Stimulated activated CD8-positive, alpha-beta memory T cell treated with anti-CD3 and anti-CD28 coated beads, Interleukin-4, amount 100 ng/mL, for 4 hours (primary cell): ENCODE data around the gene ADIPOR2.
"Not testable (repeated sequence)": the region's sequence is repeated elsewhere in the genome, so short reads cannot be mapped to it uniquely, and the experiment has no call there.

Source experiments
- DNase-seq, 2 donors: peaks; one replicate each; pipeline ENCODE4 v3.0.0-alpha.2; 2020; ENCODE audit warnings: low read depth in 2 of 2, low spot score in 1 of 2

Gene ADIPOR2

DNA sequence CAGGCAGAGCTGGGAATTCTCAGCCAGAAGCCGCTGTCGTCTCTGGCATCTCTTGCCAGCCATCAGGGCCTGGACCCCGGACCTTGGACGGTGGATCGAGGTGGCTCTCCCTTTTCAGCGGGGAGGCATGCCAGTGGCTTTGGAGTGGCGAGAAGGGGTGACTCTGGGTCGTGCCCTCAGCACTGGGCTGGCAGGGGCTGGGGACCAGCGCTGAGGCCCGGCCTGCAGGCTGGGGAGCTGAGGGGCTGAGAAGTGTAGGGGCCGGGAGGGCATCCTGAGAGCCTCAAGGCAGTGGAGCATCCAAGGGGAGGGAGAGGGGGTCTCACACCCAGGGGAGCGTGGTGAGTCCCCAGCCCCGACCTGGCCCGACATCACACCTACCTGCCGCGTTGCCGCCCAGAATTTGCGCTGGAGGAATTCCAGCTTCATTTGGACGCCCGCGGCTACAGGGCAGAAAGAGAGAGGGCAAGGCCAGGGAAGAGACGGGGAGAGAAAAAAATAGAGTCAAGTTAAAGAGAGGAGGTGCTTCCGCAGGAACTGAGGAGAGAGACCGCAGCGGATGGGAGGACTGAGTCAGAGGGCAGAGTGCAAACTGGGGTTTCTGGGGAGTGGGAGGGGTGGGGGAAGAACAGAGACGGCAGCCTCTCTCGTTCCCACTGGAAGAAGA, 120.5 kb downstream of the ADIPOR2 start:
- peak in 1 of 2 donors; percentile 31 for DNase-seq

GRCh38 chr12:1811948-1812291, 121.0 kb downstream of the ADIPOR2 start:
- no peak for DNase-seq

GRCh38 chr12:1812650-1813302, 121.9 kb downstream of the ADIPOR2 start:
- no peak for DNase-seq

DNA sequence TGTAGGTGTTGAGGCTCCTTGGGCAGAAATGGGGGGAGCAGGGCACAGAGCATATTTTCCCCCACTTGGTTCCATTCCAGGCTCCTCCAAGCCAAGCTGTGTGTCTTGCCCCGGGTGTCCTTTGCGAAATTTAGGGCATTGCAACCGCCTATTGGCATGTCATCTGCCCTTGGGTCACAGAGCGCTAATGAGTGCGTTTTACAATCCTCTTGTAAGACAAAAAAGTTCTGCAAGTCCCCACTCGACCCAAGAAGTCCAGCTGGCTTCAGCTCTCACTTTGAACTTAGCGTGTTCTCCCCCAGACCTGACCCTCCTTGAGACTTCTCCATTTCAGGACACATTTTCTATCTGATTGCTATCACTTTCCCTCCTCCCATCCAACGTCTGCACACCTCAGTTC, 123.4 kb downstream of the ADIPOR2 start:
- no peak for DNase-seq

DNA sequence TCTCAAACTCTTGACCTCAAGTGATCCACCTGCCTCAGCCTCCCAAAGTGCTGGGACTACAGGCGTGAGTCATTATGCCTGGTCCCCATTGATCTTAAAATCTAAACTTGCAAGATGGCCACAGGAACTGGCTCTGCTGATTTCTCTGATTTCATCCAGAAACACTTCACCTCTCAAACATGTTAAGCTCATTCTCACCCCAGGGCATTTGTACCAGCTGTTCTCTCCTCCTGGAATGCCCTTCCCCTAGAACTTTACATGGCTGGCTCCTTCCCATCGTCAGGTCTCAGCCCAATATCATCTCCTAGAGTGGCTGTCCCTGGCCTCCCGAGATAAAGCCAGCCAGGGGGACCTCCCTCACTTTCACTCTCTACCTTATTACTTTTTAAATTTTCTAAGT, 124.2 kb downstream of the ADIPOR2 start:
- no peak for DNase-seq

DNA sequence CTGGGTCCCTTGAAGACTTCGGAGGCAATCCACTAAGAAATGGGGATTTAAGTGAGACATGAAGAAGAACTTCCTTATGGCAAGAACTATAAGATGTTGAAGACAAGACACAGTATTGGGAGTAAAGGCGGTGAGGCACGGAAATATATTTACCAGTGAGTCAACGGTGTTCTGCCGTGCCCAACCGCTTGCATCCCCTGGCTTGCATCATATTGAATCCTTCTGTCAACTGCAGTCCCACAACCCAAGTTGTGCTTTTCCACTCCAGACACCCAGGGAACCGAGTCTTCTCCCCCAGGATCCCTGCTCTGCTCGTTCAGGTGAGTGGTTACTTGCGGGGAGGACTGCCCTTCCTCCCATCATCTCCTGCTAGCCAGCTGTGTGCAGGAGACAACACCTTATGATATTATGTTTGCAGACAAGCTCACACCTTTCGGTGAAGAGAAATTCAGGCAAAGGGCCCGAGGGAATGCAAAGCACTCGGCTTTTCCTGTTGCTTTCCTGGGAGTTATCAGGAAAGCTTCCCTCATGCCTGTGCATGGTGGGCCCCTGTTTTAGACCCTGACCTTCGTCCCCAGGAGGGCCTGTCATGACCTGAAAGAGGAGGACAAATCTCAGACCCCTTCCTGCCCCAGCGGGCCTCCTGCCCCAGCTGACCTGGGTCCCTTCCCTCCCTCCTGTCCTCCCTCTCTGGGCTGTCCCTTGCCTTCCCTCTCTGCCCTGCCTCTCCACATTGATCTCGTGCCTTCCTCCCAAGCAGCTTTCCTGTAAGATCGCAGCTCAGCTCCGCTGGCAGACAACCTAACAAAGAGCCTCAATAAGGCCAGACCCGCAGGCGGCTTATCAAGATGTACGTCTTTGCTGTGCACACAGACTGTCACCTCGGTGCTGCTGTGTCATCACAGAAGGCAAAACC, 125.2 kb downstream of the ADIPOR2 start:
- no peak for DNase-seq

- DNase-seq = no peak
Measured at GRCh38 chr12:1816730-1817348, 126.0 kb downstream of the ADIPOR2 start.

GRCh38 chr12:1817928-1818327, 127.1 kb downstream of the ADIPOR2 start:
- not testable (repeated sequence) for DNase-seq

GRCh38 chr12:1819050-1819449, 128.2 kb downstream of the ADIPOR2 start:
- DNase-seq = no peak

DNA sequence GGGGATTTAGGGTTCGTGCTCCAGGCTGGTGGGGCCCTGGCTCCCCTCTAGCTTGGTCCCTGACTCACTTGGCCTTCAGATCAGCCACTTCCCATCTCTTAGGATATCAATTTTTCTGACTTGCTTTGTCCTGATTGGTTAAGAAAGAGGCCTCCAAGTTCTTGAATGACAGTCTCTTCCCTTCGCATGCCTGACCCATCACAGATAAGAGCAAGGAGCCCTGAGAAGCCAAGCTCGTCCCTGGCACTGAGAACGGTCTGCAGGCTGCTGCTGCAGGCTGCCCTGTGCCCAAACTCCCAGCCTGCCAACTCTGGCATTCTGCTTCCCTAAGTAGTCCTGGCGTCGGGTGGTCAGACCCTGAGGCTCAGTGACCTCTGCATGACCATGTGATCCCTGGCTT, 128.7 kb downstream of the ADIPOR2 start:
- no peak for DNase-seq

GRCh38 chr12:1820191-1820895, 129.5 kb downstream of the ADIPOR2 start, which contains the start of gene LRTM2:
Gene LRTM2, plus strand, starts transcription at chr12:1820565. Its CDS starts 7,584 bp downstream, at chr12:1828149.
- DNase-seq = no peak

DNA sequence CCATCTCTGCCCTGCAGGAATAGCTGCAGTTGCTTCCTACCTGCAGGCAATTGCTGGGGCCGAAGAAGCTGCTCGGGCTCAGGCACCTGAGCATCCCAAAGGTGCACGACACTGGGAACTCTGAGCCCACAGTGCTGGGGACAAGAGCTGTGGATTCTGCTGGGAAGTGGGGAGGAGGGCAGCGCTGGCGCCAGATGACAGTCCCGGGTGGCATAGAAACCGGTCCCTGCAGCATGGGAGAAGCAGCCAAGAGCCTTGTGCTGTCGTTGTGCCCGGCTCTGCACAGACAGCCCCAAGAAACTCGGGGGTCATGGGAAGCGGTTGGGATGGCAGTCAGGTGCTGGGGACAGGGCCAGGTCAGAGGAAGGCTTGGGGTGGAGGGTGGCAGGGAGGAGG, 130.0 kb downstream of the ADIPOR2 start:
- no peak for DNase-seq

- no peak for DNase-seq
Measured at GRCh38 chr12:1821805-1822204, 130.9 kb downstream of the ADIPOR2 start.

DNA sequence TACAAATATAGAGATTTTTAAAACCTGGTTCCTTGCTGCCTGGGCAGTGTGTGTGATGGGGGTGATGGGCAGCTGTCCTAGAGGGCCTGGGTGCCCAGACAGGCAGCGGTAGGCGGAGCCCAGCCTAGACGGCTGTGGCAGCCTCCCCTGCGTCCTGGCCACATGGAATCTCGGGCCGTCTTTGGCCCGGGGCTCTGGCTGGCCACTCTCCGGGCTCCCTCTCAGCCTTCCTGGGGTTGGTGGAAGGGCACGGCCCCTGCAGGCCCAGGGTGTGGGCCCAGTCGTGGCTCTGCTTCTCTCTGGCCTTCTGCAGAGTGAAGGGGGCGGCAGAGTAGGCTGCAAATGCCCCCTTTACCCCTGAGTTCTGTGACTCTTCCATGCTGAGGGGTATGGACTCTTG, 131.8 kb downstream of the ADIPOR2 start:
- DNase-seq = no peak

DNA sequence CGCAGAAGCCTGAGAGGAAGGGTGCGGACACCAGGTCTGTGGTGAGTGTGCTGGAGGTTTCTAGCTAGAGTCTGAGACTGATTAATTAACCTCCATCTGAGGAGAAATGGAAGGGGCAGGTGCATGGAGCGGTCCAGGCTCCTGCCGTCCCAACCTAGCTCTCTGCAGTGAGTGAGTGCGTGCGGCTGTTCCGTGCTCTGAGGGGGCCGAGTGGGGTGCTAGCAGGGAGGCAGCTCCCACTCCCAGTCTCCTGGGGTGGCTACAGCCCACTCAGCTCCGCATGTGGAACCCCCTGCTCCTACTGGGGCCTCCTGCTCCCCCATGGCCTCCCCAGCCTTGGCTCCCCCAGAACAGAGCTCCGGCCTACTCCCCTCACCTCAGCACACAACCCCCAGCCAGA, 132.4 kb downstream of the ADIPOR2 start:
- no peak for DNase-seq

- DNase-seq = no peak
Measured at GRCh38 chr12:1825382-1826102, 134.7 kb downstream of the ADIPOR2 start.

DNA sequence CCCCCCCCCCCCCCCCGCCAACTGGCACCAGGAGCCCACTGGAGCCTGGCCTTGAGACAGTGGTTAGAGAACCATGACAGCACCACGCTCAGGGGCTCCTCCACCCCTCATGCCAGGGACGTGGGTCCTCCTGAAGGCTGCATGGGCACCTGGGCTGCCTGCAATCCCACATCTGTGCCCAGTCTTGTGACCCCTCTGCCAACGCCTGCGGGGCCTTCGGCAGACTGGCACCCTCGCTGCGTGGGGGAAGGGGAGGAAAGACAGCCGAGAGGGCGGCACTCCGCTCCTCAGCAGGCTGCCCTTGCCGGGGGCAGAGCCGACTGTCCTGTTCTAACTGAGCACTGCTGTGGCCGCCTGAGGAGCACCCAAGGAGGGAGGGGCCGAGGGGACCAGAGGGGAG, 135.5 kb downstream of the ADIPOR2 start:
- no peak for DNase-seq

DNA sequence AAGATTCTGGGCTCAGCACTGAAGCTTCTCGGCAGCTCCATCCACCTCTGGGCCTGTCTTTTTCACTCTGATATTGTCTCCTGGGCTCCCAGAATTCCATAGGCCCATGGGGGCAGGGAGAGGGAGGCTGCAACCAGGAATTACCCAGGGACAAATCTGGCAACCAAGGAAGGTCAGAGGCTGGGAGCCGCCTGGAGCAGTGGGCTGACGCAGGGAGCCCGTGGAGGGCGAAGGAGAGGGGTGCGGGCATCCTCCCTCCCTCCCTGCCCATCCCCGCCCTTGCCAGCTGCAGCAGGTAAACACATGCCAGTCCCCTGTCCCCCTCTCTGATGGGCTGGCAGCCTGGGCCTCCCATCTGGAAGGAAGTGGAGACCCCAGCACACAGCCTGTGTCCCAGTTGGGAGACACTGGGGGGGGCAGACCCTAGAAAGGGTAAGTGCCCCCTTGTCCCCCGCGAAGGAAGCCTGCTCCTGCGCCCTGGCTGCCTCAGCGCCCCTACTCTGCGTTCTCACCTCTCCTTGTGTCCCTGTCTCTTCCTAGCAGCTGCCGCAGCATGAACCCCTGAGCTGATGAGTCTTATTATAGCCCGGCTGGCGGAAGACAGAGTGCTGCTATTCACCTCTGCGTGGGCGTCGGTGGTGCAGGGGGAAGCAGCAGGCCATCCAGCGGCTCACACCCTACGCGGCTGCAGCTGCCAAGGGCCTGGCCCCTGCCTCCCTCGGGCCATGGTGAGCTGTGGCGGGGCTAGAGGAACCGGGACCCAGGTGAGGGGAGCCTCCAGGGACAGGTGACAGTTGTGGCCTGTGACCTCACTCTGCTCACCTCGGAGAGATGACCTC, 136.2 kb downstream of the ADIPOR2 start:
- no peak for DNase-seq
